GM10248 (cell line): ENCODE data around the gene PIK3CB.
"Not testable (repeated sequence)": the region's sequence is repeated elsewhere in the genome, so short reads cannot be mapped to it uniquely, and the experiment has no call there.

Experiments
- CTCF ChIA-PET: fragments of 300-600 bp; sonication (Branson Sonifier 250); formaldehyde crosslinking; extraction: SDS; loops from one replicate; lab custom pipeline; 2021; ENCODE audit warnings: antibody characterized with exemption; lab: Yijun Ruan, JAX
- POLR2A ChIA-PET: fragments of 350-650 bp; sonication (Branson Sonifier 250); formaldehyde crosslinking; extraction: SDS; loops from one replicate; lab custom pipeline; 2020; ENCODE audit warnings: antibody characterized with exemption; lab: Yijun Ruan, JAX
- DNase-seq: peaks from one replicate; pipeline ENCODE4 v3.0.0; 2012; ENCODE audit errors: extremely low spot score
- CTCF ChIP-seq: IDR thresholded peaks from 2 replicates; pipeline ENCODE4 v1.5.1; 2012; ENCODE audit warnings: mild to moderate bottlenecking, low read depth; ENCODE audit errors: extremely low read depth, missing control alignments, control extremely low read depth

PIK3CB gene

GRCh38 chr3:138809500-138810256 lies 25.1 kb downstream of the PIK3CB start:
- ChIA-PET CTCF (interaction anchor here (0.8 to 1.3 kb wide), 3 partner anchors 12 to 106 kb away, joined by 3 to 4 read pairs (median 3); no protein-coding TSS in a partner anchor), POLR2A (no interaction called here)
- no peak for DNase-seq
- TF ChIP-seq CTCF, result no peak

- CTCF ChIA-PET, result interaction anchor here (1.2 to 1.9 kb wide), 4 partner anchors 10 to 109 kb away, joined by 3 to 8 read pairs (median 6); no protein-coding TSS in a partner anchor
- no peak for TF ChIP-seq CTCF
- POLR2A ChIA-PET, result no interaction called here
- no peak for DNase-seq
Observed at GRCh38 chr3:138806376-138807080, 28.2 kb downstream of the PIK3CB start.

GRCh38 chr3:138803006-138803653 lies 31.6 kb downstream of the PIK3CB start:
- CTCF ChIA-PET, result interaction anchor here (1.5 kb wide), 1 partner anchor 10 kb away, joined by 4 read pairs; no protein-coding TSS in a partner anchor
- no peak for DNase-seq
- POLR2A ChIA-PET, result no interaction called here
- TF ChIP-seq CTCF, result no peak

GRCh38 chr3:138802223-138802622 lies 32.5 kb downstream of the PIK3CB start:
- POLR2A ChIA-PET, DNase-seq: not testable (repeated sequence)
- CTCF ChIA-PET, result interaction anchor here (1.2 kb wide), 1 partner anchor 21 kb away, joined by 3 read pairs; no protein-coding TSS in a partner anchor

- ChIA-PET CTCF (interaction anchor here (1.2 kb wide), 1 partner anchor 21 kb away, joined by 3 read pairs; no protein-coding TSS in a partner anchor), POLR2A (interaction anchor here (0.7 kb wide), 1 partner anchor 10 kb away, joined by 7 read pairs; no protein-coding TSS in a partner anchor)
- DNase-seq, result no peak
- TF ChIP-seq CTCF, result no peak
Observed at GRCh38 chr3:138801792-138802191, 32.9 kb downstream of the PIK3CB start.

- no peak for DNase-seq
- POLR2A ChIA-PET, result no interaction called here
- TF ChIP-seq CTCF, result no peak
- CTCF ChIA-PET, result no interaction called here
Observed at GRCh38 chr3:138800248-138800647, 34.5 kb downstream of the PIK3CB start.
